Myocyte (in vitro differentiated cells): ENCODE results near the gene SNX2. TPM values are rescaled to one million over a fixed set of nuclear protein-coding genes. Genes with fewer than 3 reads are reported as not detected.

Experiments used
- total RNA-seq: library from RNA; depleted of rRNA; stranded (reverse); fragments of >200 nt; gene quantifications from 2 replicates; pipeline ENCODE4 v1.2.3, GENCODE V29; 2014

SNX2 gene
- total RNA-seq, 1 donor from 2014 or later, result 41.1 TPM

Other genes starting within 250 kb of the SNX2 start
- 12.7 and 15.7 TPM in 2 replicates for gene SNX24, start 70.5 kb downstream of the SNX2 start, total RNA-seq